Trophoblast cell (in vitro differentiated cells and primary cell): ENCODE data around the gene TRAF5.

Source experiments
- DNase-seq, 2 donors: peaks; one replicate each; pipeline ENCODE4 v3.0.0-alpha.2; 2016
- H2AFZ ChIP-seq: 2 replicates; pipeline ENCODE4 v1.6.1; 2013; ENCODE audit warnings: low read length, moderate library complexity, mild to moderate bottlenecking; ENCODE audit not compliant: insufficient read depth, poor library complexity
- H2AK5ac ChIP-seq: 2 replicates; pipeline ENCODE4 v1.6.1; 2013; ENCODE audit warnings: mild to moderate bottlenecking, low read length
- H2BK120ac ChIP-seq: 2 replicates; pipeline ENCODE4 v1.6.1; 2013; ENCODE audit warnings: low read length, mild to moderate bottlenecking, moderate library complexity; ENCODE audit not compliant: insufficient read depth, poor library complexity
- H2BK12ac ChIP-seq: 2 replicates; pipeline ENCODE4 v1.6.1; 2013; ENCODE audit warnings: mild to moderate bottlenecking, low read length, moderate library complexity
- H2BK5ac ChIP-seq: 2 replicates; pipeline ENCODE4 v1.6.1; 2013; ENCODE audit warnings: low read length, low read depth, moderate library complexity, mild to moderate bottlenecking; ENCODE audit not compliant: poor library complexity
- H3K14ac ChIP-seq: 2 replicates; pipeline ENCODE4 v1.6.1; 2013; ENCODE audit warnings: mild to moderate bottlenecking, low read length
- H3K18ac ChIP-seq: 2 replicates; pipeline ENCODE4 v1.6.1; 2013; ENCODE audit warnings: mild to moderate bottlenecking, low read length
- H3K23ac ChIP-seq: 2 replicates; pipeline ENCODE4 v1.6.1; 2013; ENCODE audit warnings: low read length
- H3K27ac ChIP-seq: 2 replicates; pipeline ENCODE4 v1.5.1; 2013; ENCODE audit warnings: low read depth, mild to moderate bottlenecking, inconsistent platforms, low read length, moderate library complexity
- H3K27me3 ChIP-seq: 2 replicates; pipeline ENCODE4 v1.6.1; 2013; ENCODE audit warnings: inconsistent platforms, mild to moderate bottlenecking, low read length, moderate library complexity; ENCODE audit not compliant: insufficient read depth
- H3K36me3 ChIP-seq, 2 experiments: 1 replicate in 1 of 2; 2 replicates in 1 of 2; pipeline ENCODE4 v1.6.1; 2013; ENCODE audit warnings: low read length in 2 of 2, mild to moderate bottlenecking in 2 of 2, moderate library complexity in 1 of 2; ENCODE audit not compliant: insufficient read depth in 2 of 2, control insufficient read depth in 1 of 2
- H3K4ac ChIP-seq: 2 replicates; pipeline ENCODE4 v1.6.1; 2013; ENCODE audit warnings: low read depth, mild to moderate bottlenecking, low read length, moderate library complexity
- H3K4me1 ChIP-seq, 2 experiments: 1 replicate in 1 of 2; 2 replicates in 1 of 2; pipeline ENCODE4 v1.6.1; 2013; ENCODE audit warnings: low read length in 2 of 2, mild to moderate bottlenecking in 2 of 2, moderate library complexity in 1 of 2; ENCODE audit not compliant: insufficient read depth in 2 of 2, control insufficient read depth in 1 of 2
- H3K4me2 ChIP-seq: 2 replicates; pipeline ENCODE4 v1.6.1; 2013; ENCODE audit warnings: inconsistent platforms, mild to moderate bottlenecking, low read length, moderate library complexity
- H3K4me3 ChIP-seq: 2 replicates; pipeline ENCODE4 v1.5.1; 2013; ENCODE audit warnings: mild to moderate bottlenecking, low read depth, low read length, inconsistent platforms
- H3K79me1 ChIP-seq: one replicate; pipeline ENCODE4 v1.6.1; 2013; ENCODE audit warnings: low read length
- H3K79me2 ChIP-seq: 2 replicates; pipeline ENCODE4 v1.6.1; 2013; ENCODE audit warnings: low read length, mild to moderate bottlenecking; ENCODE audit not compliant: control insufficient read depth, insufficient read depth, poor library complexity
- H3K9ac ChIP-seq: 2 replicates; pipeline ENCODE4 v1.6.1; 2013; ENCODE audit warnings: mild to moderate bottlenecking, low read length
- H3K9me3 ChIP-seq: 2 replicates; pipeline ENCODE4 v1.6.1; 2013; ENCODE audit warnings: low read depth, mild to moderate bottlenecking, control low read depth, inconsistent platforms, low read length; ENCODE audit not compliant: insufficient read depth
- H4K12ac ChIP-seq: 2 replicates; pipeline ENCODE4 v1.6.1; 2013; ENCODE audit warnings: low read depth, mild to moderate bottlenecking, low read length, moderate library complexity
- H4K8ac ChIP-seq: 2 replicates; pipeline ENCODE4 v1.6.1; 2013; ENCODE audit warnings: low read depth, mild to moderate bottlenecking, low read length, moderate library complexity
- H4K91ac ChIP-seq: one replicate; pipeline ENCODE4 v1.6.1; 2013; ENCODE audit warnings: low read depth, mild to moderate bottlenecking, low read length, moderate library complexity
- WGBS: extraction: QIAGEN DNeasy Blood & Tissue Kit; methylation state at CpG from one replicate; pipeline ENCODE4 v1.1.7; 2013; ENCODE audit warnings: missing lambda C conversion rate; ENCODE audit not compliant: insufficient read length, insufficient coverage; ENCODE audit errors: extremely low coverage; 5-methylcytosine and 5-hydroxymethylcytosine counted together

The TRAF5 gene

DNA sequence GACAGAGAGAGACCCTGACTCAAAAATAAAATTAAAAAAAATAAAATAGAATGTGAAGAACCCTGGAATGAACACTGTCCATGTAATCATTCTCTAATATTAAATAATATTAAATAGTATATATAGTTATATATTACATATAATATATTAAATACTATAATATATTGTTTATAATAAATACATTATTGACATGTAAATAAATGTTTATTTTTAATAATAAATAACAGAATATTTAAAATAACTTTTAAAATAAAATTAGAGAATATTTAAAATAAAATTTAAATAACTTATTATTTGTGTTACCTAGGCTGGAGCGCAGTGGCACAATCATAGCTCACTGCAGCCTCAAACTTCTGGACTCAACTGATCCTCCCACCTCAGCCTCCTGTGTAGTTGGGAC lies 32.1 kb downstream of the TRAF5 start:
- peaks cover 0 to 4% of the 10 kb centered on the region in 2 experiments for H3K4me1 ChIP-seq
- no peaks in the 10 kb centered on the region for H3K27me3 ChIP-seq

DNA sequence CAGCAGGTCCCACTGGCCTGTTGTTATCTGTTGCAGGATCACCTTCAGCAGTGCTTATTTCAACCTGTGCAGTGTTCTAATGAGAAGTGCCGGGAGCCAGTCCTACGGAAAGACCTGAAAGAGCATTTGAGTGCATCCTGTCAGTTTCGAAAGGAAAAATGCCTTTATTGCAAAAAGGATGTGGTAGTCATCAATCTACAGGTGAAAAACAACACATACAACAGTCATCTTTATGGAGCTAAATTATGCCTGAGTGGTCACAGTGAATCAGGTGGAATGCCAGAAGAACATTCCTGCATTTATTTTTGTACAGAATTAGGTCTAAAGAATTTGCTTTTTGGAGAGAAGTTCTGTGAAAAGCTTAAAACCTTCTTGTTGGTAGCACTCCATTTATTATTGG lies 33.2 kb downstream of the TRAF5 start:
- Histone ChIP-seq H2BK12ac (no peak overlapping the region), H2AFZ (no peak overlapping the region), H3K14ac (no peak overlapping the region), H3K4me1 (peaks cover 0 to 4% of the 10 kb centered on the region in 2 experiments), H4K12ac (no peak overlapping the region), H2BK5ac (no peak overlapping the region), H2AK5ac (no peak overlapping the region), H2BK120ac (no peak overlapping the region), H3K79me2 (no peaks in the 10 kb centered on the region), H3K9ac (no peak overlapping the region), H3K9me3 (no peaks in the 10 kb centered on the region), H3K36me3 (peaks cover 0 to 12% of the 10 kb centered on the region in 2 experiments), H3K23ac (no peak overlapping the region), H4K8ac (no peak overlapping the region), H3K4me2 (no peak overlapping the region), H3K79me1 (no peaks in the 10 kb centered on the region), H3K27ac (no peak overlapping the region), H3K4me3 (no peak overlapping the region), H3K4ac (no peak overlapping the region), H3K27me3 (no peaks in the 10 kb centered on the region), H3K18ac (no peak overlapping the region), H4K91ac (no peak overlapping the region)
- DNase-seq, result no peak
- no CpG with 5 or more reads among the region's 3 CpGs for WGBS

More for the DNA sequence above, 32.1 kb downstream of the TRAF5 start:
- no peaks in the 10 kb centered on the region for H3K79me1 ChIP-seq
- DNase-seq, result no peak
- H2BK12ac ChIP-seq, result no peak overlapping the region
- H3K79me2 ChIP-seq, result no peaks in the 10 kb centered on the region
- no peak overlapping the region for H4K12ac ChIP-seq
- H3K9ac ChIP-seq, result no peak overlapping the region
- peaks cover 0 to 11% of the 10 kb centered on the region in 2 experiments for H3K36me3 ChIP-seq
- no peak overlapping the region for H4K91ac ChIP-seq
- no peak overlapping the region for H3K4me3 ChIP-seq
- H2BK5ac ChIP-seq, result no peak overlapping the region
- H3K4ac ChIP-seq, result no peak overlapping the region
- no peak overlapping the region for H2BK120ac ChIP-seq
- H4K8ac ChIP-seq, result no peak overlapping the region
- no peak overlapping the region for H3K4me2 ChIP-seq
- H3K14ac ChIP-seq, result no peak overlapping the region
- H3K27ac ChIP-seq, result no peak overlapping the region
- H2AK5ac ChIP-seq, result no peak overlapping the region
- H3K23ac ChIP-seq, result no peak overlapping the region
- no peaks in the 10 kb centered on the region for H3K9me3 ChIP-seq
- WGBS, result no CpG with 5 or more reads among the region's 1 CpG
- H2AFZ ChIP-seq, result no peak overlapping the region
- no peak overlapping the region for H3K18ac ChIP-seq

DNA sequence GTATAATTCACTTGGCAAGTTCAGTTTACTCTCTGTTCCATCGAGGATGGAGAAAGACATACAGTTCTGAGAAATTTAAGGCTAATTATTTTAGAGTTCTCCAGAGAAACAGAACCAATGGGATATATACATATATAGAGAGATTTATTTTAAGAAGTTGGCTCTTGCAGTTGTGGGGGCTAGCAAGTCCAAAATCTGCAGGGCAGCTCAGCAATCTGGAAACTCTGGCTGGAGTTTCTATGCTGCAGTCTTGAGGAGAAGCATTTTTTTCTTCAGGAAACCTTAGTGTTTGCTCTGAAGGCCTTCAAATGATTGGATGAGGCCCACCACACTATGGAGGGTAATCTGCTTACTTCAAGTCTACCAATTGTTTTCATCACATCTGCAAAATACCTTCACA lies 34.6 kb downstream of the TRAF5 start:
- no CpG with 5 or more reads among the region's 1 CpG for WGBS
- peaks cover 0 to 10% of the 10 kb centered on the region in 2 experiments for H3K36me3 ChIP-seq
- no peak overlapping the region for H4K8ac ChIP-seq
- peaks cover 0 to 2% of the 10 kb centered on the region in 2 experiments for H3K4me1 ChIP-seq
- no peaks in the 10 kb centered on the region for H3K27me3 ChIP-seq
- no peak for DNase-seq
- H4K12ac ChIP-seq, result no peak overlapping the region
- no peaks in the 10 kb centered on the region for H3K79me2 ChIP-seq
- H2AK5ac ChIP-seq, result no peak overlapping the region
- no peak overlapping the region for H3K18ac ChIP-seq
- H3K9me3 ChIP-seq, result no peaks in the 10 kb centered on the region
- no peak overlapping the region for H2BK120ac ChIP-seq
- no peak overlapping the region for H3K9ac ChIP-seq
- H3K27ac ChIP-seq, result no peak overlapping the region
- no peak overlapping the region for H3K4me2 ChIP-seq
- H3K14ac ChIP-seq, result no peak overlapping the region
- H3K4ac ChIP-seq, result no peak overlapping the region
- no peak overlapping the region for H2BK5ac ChIP-seq
- H3K4me3 ChIP-seq, result no peak overlapping the region
- H3K79me1 ChIP-seq, result no peaks in the 10 kb centered on the region
- H2BK12ac ChIP-seq, result no peak overlapping the region
- no peak overlapping the region for H3K23ac ChIP-seq
- no peak overlapping the region for H2AFZ ChIP-seq
- no peak overlapping the region for H4K91ac ChIP-seq

DNA sequence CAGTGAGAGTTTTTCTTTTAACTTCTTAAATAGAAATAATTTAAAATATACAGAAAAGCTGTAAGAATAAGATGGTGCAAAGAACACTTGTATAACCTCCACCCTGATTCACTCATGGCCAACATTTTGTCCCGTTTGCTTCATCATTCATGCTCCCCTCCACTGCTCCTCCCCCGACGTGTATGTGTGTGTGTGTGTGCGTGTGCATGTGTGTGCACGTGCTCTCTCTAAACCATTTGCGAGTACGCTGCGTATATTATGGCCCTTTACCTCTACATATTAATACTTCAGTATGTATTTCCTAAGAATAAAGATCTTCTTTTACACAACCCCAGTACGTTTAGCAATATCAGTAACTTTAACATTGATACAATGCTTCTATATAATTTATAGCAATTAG lies 43.0 kb downstream of the TRAF5 start:
- no peaks in the 10 kb centered on the region for H3K79me1 ChIP-seq
- no peak overlapping the region for H4K8ac ChIP-seq
- H3K18ac ChIP-seq, result no peak overlapping the region
- no peak overlapping the region for H3K9ac ChIP-seq
- no peak overlapping the region for H3K4me3 ChIP-seq
- no peak overlapping the region for H2AFZ ChIP-seq
- no peaks in the 10 kb centered on the region for H3K9me3 ChIP-seq
- no peaks in the 10 kb centered on the region for H3K36me3 ChIP-seq
- H4K12ac ChIP-seq, result no peak overlapping the region
- H3K14ac ChIP-seq, result no peak overlapping the region
- no CpG with 5 or more reads among the region's 9 CpGs for WGBS
- H2BK12ac ChIP-seq, result no peak overlapping the region
- no peak overlapping the region for H2BK120ac ChIP-seq
- H3K4me2 ChIP-seq, result no peak overlapping the region
- H3K27me3 ChIP-seq, result no peaks in the 10 kb centered on the region
- no peak overlapping the region for H2BK5ac ChIP-seq
- no peak for DNase-seq
- H3K23ac ChIP-seq, result no peak overlapping the region
- no peak overlapping the region for H4K91ac ChIP-seq
- no peaks in the 10 kb centered on the region for H3K79me2 ChIP-seq
- H3K4me1 ChIP-seq, result no peaks in the 10 kb centered on the region
- H2AK5ac ChIP-seq, result no peak overlapping the region
- no peak overlapping the region for H3K4ac ChIP-seq
- H3K27ac ChIP-seq, result no peak overlapping the region
